Right forelimb (tissue), 1 donor: Measurements from ENCODE around the gene TMEM79.

Experiments
- DNase-seq: peaks from one replicate; pipeline ENCODE4 v3.0.0-alpha.2; 2018

Gene TMEM79

DNA sequence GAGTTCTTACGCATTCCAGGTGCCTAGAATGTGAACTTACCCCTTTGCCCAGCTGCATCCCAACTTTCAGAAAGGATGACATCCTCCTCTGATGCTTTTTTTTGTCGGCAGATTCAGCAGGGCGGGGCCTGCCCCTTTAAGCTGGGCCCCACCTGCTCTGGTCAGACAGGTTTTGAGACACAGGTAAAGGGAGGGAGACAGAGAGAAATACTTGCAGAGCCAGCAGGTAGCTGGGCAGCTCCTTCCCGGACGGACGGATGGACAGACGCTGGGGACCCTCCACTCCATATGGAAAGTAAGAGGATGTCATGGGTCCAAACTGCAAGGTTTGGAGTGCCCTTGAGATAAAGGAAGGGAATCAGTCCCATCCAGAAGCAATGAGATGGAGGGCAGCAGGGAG lies at the start of gene TMEM79:
Gene TMEM79 (plus strand): TSS at position 214 of the 400 bp plus-strand sequence. CDS start 902 bp downstream, outside the sequence.
- no peak for DNase-seq

- no peak for DNase-seq
Measured at GRCh38 chr1:156236164-156236563, 48.0 kb upstream of the TMEM79 start.

- DNase-seq = no peak
Measured at GRCh38 chr1:156238248-156238647, 45.9 kb upstream of the TMEM79 start.

GRCh38 chr1:156241311-156241811 lies 42.8 kb upstream of the TMEM79 start:
- no peak for DNase-seq

GRCh38 chr1:156241926-156242325 lies 42.2 kb upstream of the TMEM79 start, which contains the start of gene BGLAP:
BGLAP (plus strand) TSS chr1:156242184; CDS start chr1:156242232, 48 bp downstream.
- no peak for DNase-seq

- no peak for DNase-seq
Measured at GRCh38 chr1:156242738-156243137, 41.4 kb upstream of the TMEM79 start.

GRCh38 chr1:156244126-156244525 lies 40.0 kb upstream of the TMEM79 start:
- no peak for DNase-seq

DNA sequence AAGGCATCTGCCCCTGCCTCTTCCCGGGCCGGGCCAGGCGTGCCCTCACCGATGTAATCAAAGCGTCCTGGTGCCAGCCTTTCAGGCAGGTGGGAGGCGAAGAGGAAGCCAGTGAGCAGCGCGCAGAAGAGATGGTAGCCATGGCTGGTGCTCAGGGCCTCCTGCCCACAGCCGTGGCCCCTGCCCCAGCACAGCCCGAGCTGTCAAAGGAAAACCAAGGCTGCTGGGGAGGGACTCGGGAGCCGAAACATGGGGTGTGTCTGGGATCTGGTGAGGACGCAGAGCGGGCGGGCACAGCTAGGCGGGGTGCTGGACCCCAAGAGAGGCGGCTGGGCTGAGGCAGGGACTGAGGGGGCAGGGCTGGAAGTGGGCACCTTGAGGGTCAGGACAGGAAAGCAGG lies 39.4 kb upstream of the TMEM79 start:
- no peak for DNase-seq

- DNase-seq = no peak
Measured at GRCh38 chr1:156245451-156246232, 38.5 kb upstream of the TMEM79 start.

DNA sequence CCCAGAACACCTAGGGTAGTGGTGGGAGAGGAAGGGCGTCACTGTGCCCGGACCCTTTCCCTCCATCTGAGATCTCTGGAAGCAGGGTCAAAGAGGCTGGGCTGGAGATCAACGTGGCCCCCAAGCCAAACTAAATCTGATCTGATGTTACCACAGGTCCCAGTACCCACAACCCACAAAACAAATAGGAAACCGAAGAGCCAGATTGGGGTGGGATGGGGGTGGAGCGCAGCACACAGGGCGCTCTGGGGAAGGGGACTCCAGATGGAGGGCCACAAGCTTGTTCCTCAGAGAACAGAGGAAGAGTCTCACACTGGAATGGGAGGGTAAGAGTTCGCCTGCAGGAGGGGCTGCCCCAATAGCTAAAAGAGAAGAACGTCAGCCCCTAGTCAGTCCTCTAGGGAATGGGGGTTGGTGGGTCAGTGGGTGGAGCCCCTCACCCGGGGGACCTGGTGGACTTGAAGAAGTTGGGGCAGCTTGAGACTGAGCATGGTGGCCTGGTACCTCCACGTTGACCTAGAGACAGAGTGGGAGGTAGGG lies 37.8 kb upstream of the TMEM79 start:
- no peak for DNase-seq

DNA sequence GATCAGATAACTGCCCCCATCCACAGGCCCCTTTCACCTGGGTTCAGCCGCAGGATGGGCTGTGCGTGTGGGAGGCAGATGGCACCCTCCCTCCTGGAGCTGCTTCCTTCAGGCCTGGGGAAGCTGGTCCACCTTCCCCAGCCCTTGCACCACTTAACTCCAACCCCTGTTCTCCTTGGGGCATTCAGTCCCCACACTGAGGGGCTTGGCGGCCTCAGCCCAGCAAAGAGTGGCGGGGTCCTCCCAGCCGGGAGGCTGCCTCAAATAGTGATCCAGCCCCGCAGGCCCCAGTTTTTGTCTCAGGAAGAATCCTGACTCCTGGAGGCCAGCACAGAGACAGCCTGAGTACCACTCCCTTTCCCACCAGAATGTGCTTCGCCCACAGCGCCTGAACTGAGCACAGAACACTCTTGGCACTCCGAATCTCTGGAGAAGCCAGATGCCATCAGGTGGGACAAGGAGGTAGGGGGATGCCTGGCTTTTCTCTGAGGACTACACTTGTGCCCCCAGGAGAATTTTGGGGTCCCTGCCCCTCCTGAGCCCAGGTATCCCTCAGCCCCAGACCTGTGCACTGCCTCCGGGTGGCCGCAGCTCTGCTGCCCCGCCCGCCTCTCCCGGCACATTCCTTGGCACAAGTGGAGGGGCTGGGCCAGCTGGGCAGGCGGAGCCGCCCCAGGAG lies 37.2 kb upstream of the TMEM79 start:
- no peak for DNase-seq

DNA sequence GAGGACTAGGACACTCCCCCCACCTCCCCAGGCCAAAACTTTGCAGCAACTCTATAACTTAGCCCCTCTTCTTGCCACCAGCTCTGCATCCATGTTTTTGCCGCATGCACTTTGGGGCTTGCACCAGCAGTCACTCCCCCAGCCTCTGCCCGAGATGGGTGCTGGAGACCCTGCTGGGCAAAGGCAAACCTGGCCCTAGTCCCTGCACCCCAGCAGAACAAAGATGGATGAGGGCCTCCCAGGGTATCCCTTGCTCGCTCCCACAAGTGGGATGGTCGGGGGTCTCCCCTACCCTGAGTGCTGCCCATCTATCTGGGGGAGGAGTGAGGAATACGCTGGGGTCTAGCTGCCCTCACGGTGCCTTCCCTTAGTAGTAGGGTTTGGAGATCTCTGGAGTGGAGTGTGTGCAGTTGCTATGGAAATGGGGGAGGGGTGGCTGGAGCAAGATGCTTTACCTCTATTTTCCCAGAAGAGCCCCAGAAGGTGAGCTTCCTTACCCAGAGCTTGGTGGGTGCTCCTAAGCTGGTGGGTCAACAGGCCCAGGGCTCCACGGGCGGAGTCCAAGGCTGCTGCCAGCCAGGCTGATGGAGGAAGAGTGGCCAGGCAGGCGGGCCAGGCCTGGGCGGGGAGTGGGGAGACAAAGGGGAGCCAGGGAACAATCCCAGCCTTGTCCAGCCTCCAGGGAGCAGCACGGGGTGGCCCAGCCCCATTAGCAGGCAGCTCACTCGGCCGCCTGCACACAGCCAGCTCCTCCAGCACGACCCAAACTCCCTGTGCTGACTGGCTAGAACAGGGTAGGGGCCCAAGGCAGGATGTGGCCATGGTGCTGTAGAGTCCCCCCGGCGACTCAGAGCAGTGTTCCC lies 36.4 kb upstream of the TMEM79 start, which contains the start of gene PAQR6:
Gene PAQR6 (minus strand): TSS at position 597 of the 863 bp plus-strand sequence. CDS start 1,325 bp downstream, outside the sequence.
- no peak for DNase-seq

- DNase-seq = no peak
Measured at GRCh38 chr1:156248323-156248683, 35.8 kb upstream of the TMEM79 start.

- no peak for DNase-seq
Measured at GRCh38 chr1:156249593-156249992, 34.5 kb upstream of the TMEM79 start.

DNA sequence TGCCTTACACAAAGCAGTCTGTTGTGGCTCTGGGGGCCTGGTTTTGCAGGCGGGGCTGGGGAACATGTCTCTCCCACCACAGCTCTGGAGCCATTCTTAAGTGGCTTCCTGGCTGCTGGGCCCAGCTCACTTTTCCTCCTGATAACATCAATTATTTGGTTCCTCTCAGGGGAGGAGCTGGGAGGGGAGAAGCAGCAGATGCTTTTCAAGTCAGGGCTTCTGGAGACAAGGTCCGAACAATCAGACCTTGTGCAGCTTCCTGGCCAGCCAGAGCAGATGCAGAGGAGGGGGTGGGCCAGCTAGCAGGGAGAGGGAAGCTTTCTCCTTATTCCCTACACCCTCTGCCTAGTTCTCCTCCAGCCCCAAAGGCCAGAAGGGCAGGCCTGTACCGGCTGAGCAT lies 32.6 kb upstream of the TMEM79 start:
- DNase-seq = no peak

- DNase-seq = no peak
Measured at GRCh38 chr1:156253634-156254033, 30.5 kb upstream of the TMEM79 start.

- DNase-seq = no peak
Measured at GRCh38 chr1:156257711-156258110, 26.4 kb upstream of the TMEM79 start.

GRCh38 chr1:156258859-156259258 lies 25.3 kb upstream of the TMEM79 start:
- DNase-seq = no peak

- no peak for DNase-seq
Measured at GRCh38 chr1:156259805-156260204, 24.3 kb upstream of the TMEM79 start.

DNA sequence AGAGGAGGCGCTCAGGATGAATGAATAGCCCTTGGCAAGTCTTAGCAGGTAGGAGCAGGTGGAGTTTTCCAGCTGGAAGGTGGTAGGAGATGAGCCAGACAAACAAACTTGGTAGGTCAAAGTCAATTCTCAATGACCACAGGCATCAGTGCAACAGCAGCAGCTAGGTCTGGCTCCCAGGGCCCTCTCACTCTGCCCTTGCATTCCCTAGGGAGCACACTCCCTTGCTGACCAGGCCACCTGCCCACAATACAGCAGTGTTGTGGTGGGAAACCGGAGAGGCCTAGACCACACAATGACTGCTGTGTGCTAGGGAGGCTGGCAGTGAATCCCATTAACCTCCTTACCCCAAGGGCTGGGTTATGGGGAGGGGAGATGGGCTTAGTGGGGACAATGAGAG lies 23.2 kb upstream of the TMEM79 start:
- no peak for DNase-seq

DNA sequence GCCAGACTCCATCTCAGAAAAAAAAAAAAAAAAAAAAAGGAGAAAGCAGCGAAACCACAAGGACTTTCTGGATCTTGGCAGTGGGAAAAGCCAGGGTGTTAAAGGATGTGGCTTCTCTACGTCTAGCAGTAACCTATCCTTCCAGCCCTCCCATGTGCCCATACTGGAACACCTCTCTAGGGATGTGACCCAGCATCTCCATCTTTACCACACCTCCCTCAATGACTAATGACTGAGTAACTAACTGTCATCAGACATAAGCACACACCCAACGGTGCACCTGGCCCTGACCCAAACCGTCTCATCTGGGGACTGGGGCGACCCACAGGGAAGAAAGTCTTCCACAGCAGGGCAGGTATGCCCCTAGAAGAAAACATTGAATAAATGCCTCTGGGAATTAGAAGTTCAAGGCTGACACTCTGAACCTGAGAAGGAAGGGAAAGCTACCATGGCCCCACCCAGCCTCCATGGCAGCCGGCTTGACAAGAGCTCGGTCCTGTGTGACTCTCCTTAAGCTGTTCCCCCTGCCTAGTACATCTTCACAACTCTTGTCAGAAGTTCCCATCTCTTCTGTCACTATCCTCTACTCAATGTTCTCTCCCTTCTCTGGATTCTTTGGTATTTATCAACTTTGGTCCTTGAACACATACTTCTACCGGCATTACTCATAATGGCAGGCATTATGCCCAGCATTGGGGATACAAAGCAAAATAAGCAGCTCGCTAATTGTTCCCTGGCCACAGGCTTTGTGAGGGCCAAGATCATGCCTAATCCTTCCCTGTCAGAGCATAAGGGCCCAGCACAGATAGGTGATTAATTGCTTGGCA lies 21.5 kb upstream of the TMEM79 start:
- DNase-seq = no peak

GRCh38 chr1:156263288-156263655 lies 20.9 kb upstream of the TMEM79 start:
- DNase-seq = no peak
